Forelimb muscle (tissue), 1 donor: ENCODE measurements around the gene SCOC. TPM values are rescaled to one million over a fixed set of nuclear protein-coding genes. Genes with fewer than 3 reads are reported as not detected.

Source experiments
- DNase-seq: peaks from one replicate; pipeline ENCODE4 v3.0.0-alpha.2; 2013; ENCODE audit warnings: low read depth
- polyA plus RNA-seq: library from polyadenylated mRNA; unstranded; fragments of 120-200 nt; gene quantifications from one replicate; pipeline ENCODE4 v1.2.1, GENCODE V29; 2013; ENCODE audit not compliant: insufficient read length

SCOC gene
- 39.4 TPM for polyA plus RNA-seq

- peak; percentile 98 for DNase-seq
Measured at GRCh38 chr4:140373328-140374129, at the start of gene SCOC. SCOC (plus strand) TSS chr4:140373646; CDS start chr4:140379171, 5,525 bp downstream.

- peak; percentile 9 for DNase-seq
Measured at GRCh38 chr4:140326395-140326993, 47.0 kb upstream of the SCOC start.

GRCh38 chr4:140330311-140330900 lies 43.0 kb upstream of the SCOC start:
- peak; percentile 6 for DNase-seq

GRCh38 chr4:140331245-140331644 lies 42.2 kb upstream of the SCOC start:
- no peak for DNase-seq

GRCh38 chr4:140331876-140332275 lies 41.6 kb upstream of the SCOC start:
- no peak for DNase-seq

GRCh38 chr4:140332734-140333133 lies 40.7 kb upstream of the SCOC start:
- no peak for DNase-seq

- no peak for DNase-seq
Measured at GRCh38 chr4:140333523-140333922, 39.9 kb upstream of the SCOC start.

GRCh38 chr4:140335076-140335475 lies 38.4 kb upstream of the SCOC start:
- DNase-seq = no peak

- DNase-seq = no peak
Measured at GRCh38 chr4:140336730-140337129, 36.7 kb upstream of the SCOC start.

- no peak for DNase-seq
Measured at GRCh38 chr4:140342620-140343019, 30.8 kb upstream of the SCOC start.

GRCh38 chr4:140343303-140343702 lies 30.1 kb upstream of the SCOC start:
- DNase-seq = no peak

GRCh38 chr4:140344101-140344500 lies 29.3 kb upstream of the SCOC start:
- DNase-seq = no peak

- no peak for DNase-seq
Measured at GRCh38 chr4:140344621-140345020, 28.8 kb upstream of the SCOC start.

- DNase-seq = no peak
Measured at GRCh38 chr4:140346136-140346535, 27.3 kb upstream of the SCOC start.

GRCh38 chr4:140349816-140350215 lies 23.6 kb upstream of the SCOC start:
- DNase-seq = no peak

GRCh38 chr4:140351093-140352075 lies 22.1 kb upstream of the SCOC start:
- no peak for DNase-seq

- no peak for DNase-seq
Measured at GRCh38 chr4:140353786-140354185, 19.7 kb upstream of the SCOC start.

- no peak for DNase-seq
Measured at GRCh38 chr4:140355288-140355687, 18.2 kb upstream of the SCOC start.

GRCh38 chr4:140357868-140358267 lies 15.6 kb upstream of the SCOC start:
- DNase-seq = no peak

GRCh38 chr4:140358281-140358680 lies 15.2 kb upstream of the SCOC start:
- no peak for DNase-seq

- DNase-seq = peak; percentile 35
Measured at GRCh38 chr4:140359562-140360427, 13.7 kb upstream of the SCOC start.
